ENCODE results near the gene SLC28A1.

DNA sequence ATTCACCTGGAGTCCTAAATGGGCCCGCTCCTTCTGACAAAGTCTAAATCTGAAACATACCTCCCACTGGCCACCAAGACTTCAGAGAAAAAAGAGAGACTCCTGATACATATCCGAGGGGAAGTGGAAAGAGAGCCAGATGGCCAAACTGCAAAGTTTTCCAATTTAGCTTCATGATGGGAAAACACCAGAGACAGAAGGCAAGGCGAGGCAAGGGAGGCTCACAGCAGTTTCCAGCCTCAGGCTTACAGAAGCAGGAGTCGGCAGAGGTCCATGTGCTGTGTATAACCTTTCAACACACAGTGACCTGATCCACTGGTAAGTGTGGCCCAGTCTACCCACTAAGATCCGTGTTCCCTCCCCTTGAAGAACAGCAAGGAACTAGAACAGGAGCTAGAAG lies 67.3 kb downstream of the SLC28A1 start:
- TF ChIP-seq, protein P1, sequence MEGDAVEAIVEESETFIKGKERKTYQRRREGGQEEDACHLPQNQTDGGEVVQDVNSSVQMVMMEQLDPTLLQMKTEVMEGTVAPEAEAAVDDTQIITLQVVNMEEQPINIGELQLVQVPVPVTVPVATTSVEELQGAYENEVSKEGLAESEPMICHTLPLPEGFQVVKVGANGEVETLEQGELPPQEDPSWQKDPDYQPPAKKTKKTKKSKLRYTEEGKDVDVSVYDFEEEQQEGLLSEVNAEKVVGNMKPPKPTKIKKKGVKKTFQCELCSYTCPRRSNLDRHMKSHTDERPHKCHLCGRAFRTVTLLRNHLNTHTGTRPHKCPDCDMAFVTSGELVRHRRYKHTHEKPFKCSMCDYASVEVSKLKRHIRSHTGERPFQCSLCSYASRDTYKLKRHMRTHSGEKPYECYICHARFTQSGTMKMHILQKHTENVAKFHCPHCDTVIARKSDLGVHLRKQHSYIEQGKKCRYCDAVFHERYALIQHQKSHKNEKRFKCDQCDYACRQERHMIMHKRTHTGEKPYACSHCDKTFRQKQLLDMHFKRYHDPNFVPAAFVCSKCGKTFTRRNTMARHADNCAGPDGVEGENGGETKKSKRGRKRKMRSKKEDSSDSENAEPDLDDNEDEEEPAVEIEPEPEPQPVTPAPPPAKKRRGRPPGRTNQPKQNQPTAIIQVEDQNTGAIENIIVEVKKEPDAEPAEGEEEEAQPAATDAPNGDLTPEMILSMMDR (IDR thresholded peaks at IDR 0.05; ENCODE audit: borderline replicate concordance, extremely low read depth, low read length, poor library complexity, severe bottlenecking) = no peak
- no peak for TF ChIP-seq EZH2 (IDR thresholded peaks at IDR 0.05; ENCODE audit: borderline replicate concordance, low read depth, low read length, severe bottlenecking)

Data from DND-41 (cell line).